Measurements from ENCODE around the gene CACNA2D1.

CACNA2D1 gene

GRCh38 chr7:82323806-82324205, 119.8 kb downstream of the CACNA2D1 start:
- Mint-ChIP-seq H3K9me3 (peaks cover 5% of the 10 kb centered on the region), H3K27me3 (no peaks in the 10 kb centered on the region), H3K36me3 (ENCODE audit: low read depth) (no peaks in the 10 kb centered on the region), H3K4me1 (no peaks in the 10 kb centered on the region), H3K4me3 (no peak overlapping the region), H3K27ac (no peak overlapping the region)
- no peak for ATAC-seq
- DNase-seq: no peak

- DNase-seq: no peak
These were observed 123.9 kb downstream of the CACNA2D1 start for GRCh38 chr7:82319674-82320118.

GRCh38 chr7:82318786-82319185, 124.8 kb downstream of the CACNA2D1 start:
- Mint-ChIP-seq H3K9me3 (peaks cover 5% of the 10 kb centered on the region), H3K27ac (no peak overlapping the region), H3K36me3 (ENCODE audit: low read depth) (no peaks in the 10 kb centered on the region), H3K4me3 (no peak overlapping the region), H3K27me3 (no peaks in the 10 kb centered on the region), H3K4me1 (no peaks in the 10 kb centered on the region)
- ATAC-seq (no peak), DNase-seq (no peak)

More at GRCh38 chr7:82319674-82320118, 123.9 kb downstream of the CACNA2D1 start:
- Mint-ChIP-seq H3K4me3 (no peak overlapping the region), H3K36me3 (ENCODE audit: low read depth) (no peaks in the 10 kb centered on the region), H3K27me3 (no peaks in the 10 kb centered on the region), H3K27ac (no peak overlapping the region), H3K9me3 (peaks cover 5% of the 10 kb centered on the region), H3K4me1 (no peaks in the 10 kb centered on the region)
- ATAC-seq: no peak

GRCh38 chr7:82317760-82318159, 125.8 kb downstream of the CACNA2D1 start:
- no peak overlapping the region for H3K4me3 Mint-ChIP-seq
- no peaks in the 10 kb centered on the region for H3K27me3 Mint-ChIP-seq
- DNase-seq: no peak
- no peak overlapping the region for H3K27ac Mint-ChIP-seq
- no peak for ATAC-seq
- H3K36me3 Mint-ChIP-seq (ENCODE audit: low read depth): no peaks in the 10 kb centered on the region
- no peaks in the 10 kb centered on the region for H3K4me1 Mint-ChIP-seq
- H3K9me3 Mint-ChIP-seq: peaks cover 5% of the 10 kb centered on the region

- no peak overlapping the region for H3K4me3 Mint-ChIP-seq
- no peaks in the 10 kb centered on the region for H3K36me3 Mint-ChIP-seq (ENCODE audit: low read depth)
- H3K27ac Mint-ChIP-seq: no peak overlapping the region
- H3K27me3 Mint-ChIP-seq: no peaks in the 10 kb centered on the region
- peaks cover 5% of the 10 kb centered on the region for H3K9me3 Mint-ChIP-seq
- no peaks in the 10 kb centered on the region for H3K4me1 Mint-ChIP-seq
- no peak for ATAC-seq
- DNase-seq: no peak
These were observed 126.3 kb downstream of the CACNA2D1 start for GRCh38 chr7:82317257-82317721.

GRCh38 chr7:82313269-82313668, 130.3 kb downstream of the CACNA2D1 start:
- Mint-ChIP-seq H3K9me3 (no peaks in the 10 kb centered on the region), H3K36me3 (ENCODE audit: low read depth) (no peaks in the 10 kb centered on the region), H3K27ac (no peak overlapping the region), H3K4me3 (no peak overlapping the region), H3K4me1 (no peaks in the 10 kb centered on the region), H3K27me3 (no peaks in the 10 kb centered on the region)
- ATAC-seq (no peak), DNase-seq (no peak)

- no peak for DNase-seq
- no peaks in the 10 kb centered on the region for H3K27me3 Mint-ChIP-seq
- H3K36me3 Mint-ChIP-seq (ENCODE audit: low read depth): no peaks in the 10 kb centered on the region
- H3K27ac Mint-ChIP-seq: no peak overlapping the region
- ATAC-seq: no peak
- H3K4me3 Mint-ChIP-seq: no peak overlapping the region
- H3K9me3 Mint-ChIP-seq: no peaks in the 10 kb centered on the region
- no peaks in the 10 kb centered on the region for H3K4me1 Mint-ChIP-seq
These were observed 130.9 kb downstream of the CACNA2D1 start for GRCh38 chr7:82312646-82313045.

- Mint-ChIP-seq H3K36me3 (ENCODE audit: low read depth) (no peaks in the 10 kb centered on the region), H3K4me1 (no peaks in the 10 kb centered on the region), H3K27ac (no peak overlapping the region), H3K4me3 (no peak overlapping the region), H3K9me3 (no peaks in the 10 kb centered on the region), H3K27me3 (no peaks in the 10 kb centered on the region)
- DNase-seq (no peak), ATAC-seq (no peak)
These were observed 138.1 kb downstream of the CACNA2D1 start for GRCh38 chr7:82305347-82306005.

- no peak overlapping the region for H3K4me3 Mint-ChIP-seq
- no peak overlapping the region for H3K27ac Mint-ChIP-seq
- no peaks in the 10 kb centered on the region for H3K4me1 Mint-ChIP-seq
- no peaks in the 10 kb centered on the region for H3K27me3 Mint-ChIP-seq
- DNase-seq (no peak), ATAC-seq (no peak)
- no peaks in the 10 kb centered on the region for H3K36me3 Mint-ChIP-seq (ENCODE audit: low read depth)
- peaks cover 4% of the 10 kb centered on the region for H3K9me3 Mint-ChIP-seq
These were observed 148.7 kb downstream of the CACNA2D1 start for GRCh38 chr7:82294865-82295264.

- ATAC-seq (no peak), DNase-seq (no peak)
These were observed 149.2 kb downstream of the CACNA2D1 start for GRCh38 chr7:82294382-82294784.

GRCh38 chr7:82293467-82293866, 150.1 kb downstream of the CACNA2D1 start:
- Mint-ChIP-seq H3K4me3 (no peak overlapping the region), H3K4me1 (no peaks in the 10 kb centered on the region), H3K9me3 (peaks cover 4% of the 10 kb centered on the region), H3K36me3 (ENCODE audit: low read depth) (no peaks in the 10 kb centered on the region), H3K27me3 (no peaks in the 10 kb centered on the region), H3K27ac (no peak overlapping the region)
- no peak for ATAC-seq
- DNase-seq: no peak

More at GRCh38 chr7:82294382-82294784, 149.2 kb downstream of the CACNA2D1 start:
- no peak overlapping the region for H3K27ac Mint-ChIP-seq
- H3K4me3 Mint-ChIP-seq: no peak overlapping the region
- no peaks in the 10 kb centered on the region for H3K27me3 Mint-ChIP-seq
- no peaks in the 10 kb centered on the region for H3K36me3 Mint-ChIP-seq (ENCODE audit: low read depth)
- H3K4me1 Mint-ChIP-seq: no peaks in the 10 kb centered on the region
- peaks cover 4% of the 10 kb centered on the region for H3K9me3 Mint-ChIP-seq

- Mint-ChIP-seq H3K36me3 (ENCODE audit: low read depth) (no peaks in the 10 kb centered on the region), H3K4me3 (no peak overlapping the region), H3K27ac (no peak overlapping the region), H3K27me3 (no peaks in the 10 kb centered on the region), H3K9me3 (peaks cover 4% of the 10 kb centered on the region), H3K4me1 (no peaks in the 10 kb centered on the region)
- ATAC-seq (no peak), DNase-seq (no peak)
These were observed 151.6 kb downstream of the CACNA2D1 start for GRCh38 chr7:82291931-82292330.

- Mint-ChIP-seq H3K4me3 (no peak overlapping the region), H3K27me3 (no peaks in the 10 kb centered on the region)
These were observed 153.7 kb downstream of the CACNA2D1 start for GRCh38 chr7:82289889-82290288.

GRCh38 chr7:82289152-82289535, 154.4 kb downstream of the CACNA2D1 start:
- H3K27ac Mint-ChIP-seq: no peak overlapping the region
- DNase-seq: no peak
- no peak overlapping the region for H3K4me3 Mint-ChIP-seq
- no peaks in the 10 kb centered on the region for H3K27me3 Mint-ChIP-seq
- H3K4me1 Mint-ChIP-seq: no peaks in the 10 kb centered on the region
- H3K36me3 Mint-ChIP-seq (ENCODE audit: low read depth): no peaks in the 10 kb centered on the region
- H3K9me3 Mint-ChIP-seq: peaks cover 7% of the 10 kb centered on the region
- no peak for ATAC-seq

More at GRCh38 chr7:82289889-82290288, 153.7 kb downstream of the CACNA2D1 start:
- no peak for DNase-seq
- Mint-ChIP-seq H3K36me3 (ENCODE audit: low read depth) (no peaks in the 10 kb centered on the region), H3K27ac (no peak overlapping the region), H3K4me1 (no peaks in the 10 kb centered on the region), H3K9me3 (peaks cover 7% of the 10 kb centered on the region)
- no peak for ATAC-seq

- Mint-ChIP-seq H3K4me3 (no peak overlapping the region), H3K27me3 (no peaks in the 10 kb centered on the region), H3K9me3 (peaks cover 5% of the 10 kb centered on the region), H3K27ac (no peak overlapping the region), H3K36me3 (ENCODE audit: low read depth) (no peaks in the 10 kb centered on the region), H3K4me1 (no peaks in the 10 kb centered on the region)
- ATAC-seq (no peak), DNase-seq (no peak)
These were observed 156.8 kb downstream of the CACNA2D1 start for GRCh38 chr7:82286798-82287140.
